HG03457 (cell line): ENCODE measurements around the gene CADM2.
"Not testable (repeated sequence)": the region's sequence is repeated elsewhere in the genome, so short reads cannot be mapped to it uniquely, and the experiment has no call there.

Experiments
- ATAC-seq: cut with Tn5 transposase; IDR thresholded peaks from one replicate; pipeline ENCODE4 v1.9.1; 2021; ENCODE audit warnings: moderate number of reproducible peaks; ENCODE audit not compliant: unreplicated experiment

CADM2 gene

GRCh38 chr3:84958495-84959469, at the start of gene CADM2:
Gene CADM2, plus strand, starts transcription at chr3:84958989.
- peak; percentile 84 for ATAC-seq

GRCh38 chr3:84918592-84918991, 40.2 kb upstream of the CADM2 start:
- ATAC-seq = not testable (repeated sequence)

- ATAC-seq = no peak
Observed at GRCh38 chr3:84922682-84923081, 36.1 kb upstream of the CADM2 start.

- no peak for ATAC-seq
Observed at GRCh38 chr3:84925571-84925970, 33.2 kb upstream of the CADM2 start.

DNA sequence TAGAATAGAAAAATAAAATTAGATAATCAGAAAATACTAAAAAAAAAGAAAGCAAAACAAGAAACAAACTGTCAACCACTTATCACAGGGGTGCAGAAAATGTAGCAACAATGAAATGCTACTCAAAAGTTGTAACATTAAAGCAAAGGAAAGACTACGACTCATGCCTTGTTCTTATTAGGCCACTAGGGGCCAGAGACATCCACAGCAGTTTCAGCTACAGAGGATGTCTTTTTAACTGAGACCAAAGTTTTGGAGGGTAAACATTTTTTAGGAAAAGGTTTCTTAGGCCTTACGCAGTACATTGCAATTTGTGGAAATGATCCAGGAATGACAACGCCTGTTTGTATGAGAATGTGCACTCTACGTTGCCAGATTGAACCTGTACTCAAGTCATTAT, 15.4 kb upstream of the CADM2 start:
- no peak for ATAC-seq

- ATAC-seq = no peak
Observed at GRCh38 chr3:84946240-84946639, 12.5 kb upstream of the CADM2 start.

DNA sequence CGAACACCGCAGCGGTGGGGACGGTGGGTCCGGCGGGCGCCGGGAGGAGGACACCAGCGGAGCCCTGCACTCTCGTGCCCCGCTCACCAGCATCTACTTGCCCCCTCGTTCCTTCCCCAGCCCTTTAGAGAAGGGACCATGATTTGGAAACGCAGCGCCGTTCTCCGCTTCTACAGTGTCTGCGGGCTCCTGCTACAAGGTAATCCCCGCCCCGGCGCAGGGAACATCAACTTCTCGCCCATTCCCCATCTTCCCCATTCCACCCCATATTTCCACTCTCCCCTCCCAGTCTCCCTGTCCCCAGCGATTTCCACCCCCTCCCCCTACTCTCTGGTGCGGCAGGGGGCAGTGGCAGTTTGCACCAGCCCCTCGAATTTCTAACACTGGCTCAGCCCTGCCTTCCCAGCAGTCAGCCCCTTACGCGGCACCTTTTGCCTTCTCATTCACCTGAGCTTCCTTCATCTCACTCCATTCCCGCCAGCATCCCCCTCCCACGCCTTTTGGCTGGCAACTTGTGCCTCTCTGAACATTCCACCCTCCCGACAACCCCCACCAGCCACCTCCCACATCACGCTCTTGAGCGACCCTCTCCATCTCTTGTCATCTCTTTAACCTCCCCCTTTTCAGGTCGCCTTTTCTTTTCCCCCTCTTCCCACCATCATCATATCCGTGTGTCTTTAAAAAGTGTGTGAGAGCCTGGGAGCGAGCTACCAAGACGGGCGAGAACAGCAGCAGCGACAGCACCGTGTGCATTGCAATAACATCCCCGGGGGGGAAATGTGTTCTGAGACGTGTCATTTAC, 882 bp downstream of the CADM2 start:
- ATAC-seq = no peak

- ATAC-seq = no peak
Observed at GRCh38 chr3:84960581-84960980, 1.8 kb downstream of the CADM2 start.

- ATAC-seq = no peak
Observed at GRCh38 chr3:84961011-84961410, 2.2 kb downstream of the CADM2 start.

DNA sequence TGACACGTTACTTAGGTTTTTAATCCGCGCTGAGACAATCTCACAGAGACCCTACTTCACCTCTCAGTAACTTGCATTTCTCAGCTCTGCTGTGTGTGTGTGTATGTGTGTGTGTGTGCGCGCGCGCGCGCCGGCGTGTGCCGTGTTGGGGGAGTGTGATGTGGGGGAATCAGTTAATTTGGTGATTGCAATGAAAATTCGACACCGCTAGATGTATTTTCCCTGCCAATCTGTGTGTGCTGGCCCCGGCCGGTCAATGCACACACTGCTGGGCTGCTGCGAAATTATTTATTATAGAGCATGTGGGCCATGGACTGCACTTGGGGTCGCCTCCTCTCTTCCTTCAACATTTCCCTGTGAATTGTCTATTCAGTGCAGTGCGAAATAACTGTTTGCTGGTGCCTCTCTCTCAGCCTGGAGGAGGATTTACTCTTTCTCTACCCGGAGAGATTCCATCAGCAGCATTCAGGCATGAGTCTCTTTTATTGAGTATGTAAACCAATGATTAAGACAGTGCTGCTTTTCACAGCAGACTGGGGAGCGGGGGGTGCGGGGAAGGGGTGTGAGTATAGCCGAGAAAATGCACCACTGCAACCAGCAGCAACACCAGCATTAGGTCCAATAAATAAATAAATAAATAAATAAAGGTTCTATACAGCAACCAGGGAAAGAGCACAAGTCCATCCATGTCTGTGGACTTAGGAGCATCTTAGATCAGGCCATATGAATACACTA, 2.9 kb downstream of the CADM2 start:
- ATAC-seq = no peak

- no peak for ATAC-seq
Observed at GRCh38 chr3:84962415-84962814, 3.6 kb downstream of the CADM2 start.

DNA sequence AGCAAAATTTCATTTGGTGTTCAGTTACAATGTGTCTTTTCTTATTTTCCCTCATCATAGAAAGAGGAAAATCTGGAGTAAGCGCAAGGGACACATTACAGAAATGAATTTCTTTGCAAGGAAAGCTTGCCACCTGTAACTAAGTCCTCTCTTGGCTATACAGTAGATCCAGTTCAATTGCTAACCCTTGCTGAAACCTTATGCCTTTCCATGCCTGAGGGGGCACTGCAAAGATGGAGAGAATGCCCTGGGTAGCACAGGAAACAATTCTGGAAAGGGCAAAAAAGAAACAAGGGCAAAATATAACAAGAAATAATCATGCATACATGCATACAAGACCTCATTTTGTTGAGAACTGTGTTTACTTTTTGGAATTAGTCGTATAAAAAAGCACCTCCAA, 4.3 kb downstream of the CADM2 start:
- no peak for ATAC-seq

GRCh38 chr3:84965141-84965540, 6.4 kb downstream of the CADM2 start:
- no peak for ATAC-seq

GRCh38 chr3:84967767-84968581, 9.2 kb downstream of the CADM2 start:
- no peak for ATAC-seq

GRCh38 chr3:84968701-84969235, 10.0 kb downstream of the CADM2 start:
- no peak for ATAC-seq

DNA sequence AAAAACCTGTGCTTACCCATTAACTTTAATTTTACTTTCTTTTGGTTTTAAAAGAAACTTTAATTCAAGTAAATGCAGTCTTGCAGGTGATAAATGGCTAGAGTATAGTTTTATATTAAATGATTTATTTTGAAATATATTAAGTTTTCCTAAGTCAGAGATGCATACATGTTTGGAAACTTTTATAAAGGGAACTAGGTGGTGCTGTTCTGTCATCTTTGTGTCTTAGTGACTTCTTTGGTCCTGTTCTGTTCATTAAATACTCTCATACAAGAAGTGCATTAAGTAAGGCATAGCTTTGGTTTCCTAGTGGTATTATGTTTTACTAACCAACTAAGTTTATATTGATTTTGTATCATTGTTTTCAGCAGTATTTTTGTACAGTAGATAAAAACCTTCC, 15.6 kb downstream of the CADM2 start:
- ATAC-seq = no peak

GRCh38 chr3:84977021-84977420, 18.2 kb downstream of the CADM2 start:
- no peak for ATAC-seq

GRCh38 chr3:84978843-84979242, 20.1 kb downstream of the CADM2 start:
- no peak for ATAC-seq

GRCh38 chr3:84980011-84980410, 21.2 kb downstream of the CADM2 start:
- no peak for ATAC-seq

GRCh38 chr3:84980456-84980855, 21.7 kb downstream of the CADM2 start:
- no peak for ATAC-seq
